Measurements from ENCODE around the gene SNX24.

The SNX24 gene

DNA sequence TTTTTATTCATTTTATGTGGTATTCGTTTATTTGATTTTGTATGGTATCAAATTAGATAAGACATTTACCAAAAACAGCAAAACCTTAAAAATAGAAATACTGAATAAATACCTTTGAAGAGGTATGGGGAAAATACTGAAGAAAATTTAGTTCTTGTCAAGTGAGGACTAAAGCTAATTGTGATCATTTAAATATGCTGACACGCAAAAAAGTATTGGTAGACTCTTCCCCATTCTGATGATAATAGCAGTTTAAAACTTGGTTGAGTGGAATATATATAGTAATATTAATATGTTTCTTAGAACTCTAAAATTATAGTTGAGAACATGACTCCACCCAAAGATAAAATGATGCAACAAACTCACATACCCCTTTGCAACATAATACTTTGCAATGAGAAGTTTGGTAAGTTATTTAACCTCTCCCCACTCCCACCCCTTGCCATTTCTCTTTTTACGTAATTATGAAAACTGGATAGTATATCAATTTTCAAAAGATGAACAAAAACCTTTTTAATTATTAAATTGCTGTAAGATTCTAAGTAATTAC, 30.1 kb upstream of the SNX24 start:
- Histone ChIP-seq H3K27me3 (ENCODE audit: low read length) (no peaks in the 10 kb centered on the region), H3K27ac (ENCODE audit: low read depth, low read length) (no peak overlapping the region), H4K20me1 (ENCODE audit: low read depth, low read length) (no peaks in the 10 kb centered on the region; the same call in 1 of the 2 replicates), H3K4me3 (ENCODE audit: insufficient read depth, low read length, poor library complexity, severe bottlenecking) (no peak overlapping the region), H3K9ac (ENCODE audit: low read length) (no peak overlapping the region), H3F3A (ENCODE audit: insufficient read depth) (0 out of 2 replicates have a peak, but pooled peaks cover 6% of the 10 kb centered on the region), H3K36me3 (ENCODE audit: low read length) (peaks cover 11% of the 10 kb centered on the region; the same call in 1 of the 2 replicates), H3K79me2 (ENCODE audit: insufficient read depth, low read length) (no peaks in the 10 kb centered on the region), H3K9me3 (ENCODE audit: insufficient read depth, low read length) (no peaks in the 10 kb centered on the region), H3K4me2 (ENCODE audit: low read depth, low read length, poor library complexity, severe bottlenecking) (no peak overlapping the region), H3K9me2 (replicated peaks; ENCODE audit: insufficient read depth, low read length) (no peaks in the 10 kb centered on the region), H2AFZ (ENCODE audit: low read depth, low read length, severe bottlenecking) (no peak overlapping the region)
- TF ChIP-seq EZH2phosphoT487 (conservative IDR thresholded peaks at IDR 0.05; ENCODE audit: low read length) = no peak
- TF ChIP-seq, protein P1, sequence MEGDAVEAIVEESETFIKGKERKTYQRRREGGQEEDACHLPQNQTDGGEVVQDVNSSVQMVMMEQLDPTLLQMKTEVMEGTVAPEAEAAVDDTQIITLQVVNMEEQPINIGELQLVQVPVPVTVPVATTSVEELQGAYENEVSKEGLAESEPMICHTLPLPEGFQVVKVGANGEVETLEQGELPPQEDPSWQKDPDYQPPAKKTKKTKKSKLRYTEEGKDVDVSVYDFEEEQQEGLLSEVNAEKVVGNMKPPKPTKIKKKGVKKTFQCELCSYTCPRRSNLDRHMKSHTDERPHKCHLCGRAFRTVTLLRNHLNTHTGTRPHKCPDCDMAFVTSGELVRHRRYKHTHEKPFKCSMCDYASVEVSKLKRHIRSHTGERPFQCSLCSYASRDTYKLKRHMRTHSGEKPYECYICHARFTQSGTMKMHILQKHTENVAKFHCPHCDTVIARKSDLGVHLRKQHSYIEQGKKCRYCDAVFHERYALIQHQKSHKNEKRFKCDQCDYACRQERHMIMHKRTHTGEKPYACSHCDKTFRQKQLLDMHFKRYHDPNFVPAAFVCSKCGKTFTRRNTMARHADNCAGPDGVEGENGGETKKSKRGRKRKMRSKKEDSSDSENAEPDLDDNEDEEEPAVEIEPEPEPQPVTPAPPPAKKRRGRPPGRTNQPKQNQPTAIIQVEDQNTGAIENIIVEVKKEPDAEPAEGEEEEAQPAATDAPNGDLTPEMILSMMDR (IDR thresholded peaks at IDR 0.05; ENCODE audit: insufficient read depth, low read length, poor library complexity, severe bottlenecking) = no peak

DNA sequence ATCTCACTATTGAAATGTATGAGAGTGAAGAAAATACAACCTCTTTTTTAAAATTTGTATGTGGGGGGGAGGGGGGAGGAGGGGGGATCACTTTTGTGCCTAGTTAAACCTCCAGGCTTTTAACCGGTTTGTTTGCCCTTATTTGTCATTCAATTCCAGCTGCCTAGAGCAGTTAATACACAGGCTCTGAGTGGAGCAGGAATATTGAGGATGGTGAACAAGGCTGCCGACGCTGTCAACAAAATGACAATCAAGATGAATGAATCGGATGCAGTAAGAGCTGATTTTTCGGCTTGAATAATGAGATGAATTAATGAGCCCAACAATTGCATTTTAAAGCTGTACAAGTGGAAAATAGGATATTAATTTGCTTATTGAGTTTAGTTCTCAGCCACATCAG, 28.7 kb upstream of the SNX24 start:
- Histone ChIP-seq H2AFZ (ENCODE audit: low read depth, low read length, severe bottlenecking) (no peak overlapping the region), H4K20me1 (ENCODE audit: low read depth, low read length) (no peaks in the 10 kb centered on the region; the same call in 1 of the 2 replicates), H3K27ac (ENCODE audit: low read depth, low read length) (no peak overlapping the region), H3F3A (ENCODE audit: insufficient read depth) (0 out of 2 replicates have a peak, but pooled peaks cover 6% of the 10 kb centered on the region), H3K27me3 (ENCODE audit: low read length) (no peaks in the 10 kb centered on the region), H3K79me2 (ENCODE audit: insufficient read depth, low read length) (no peaks in the 10 kb centered on the region), H3K4me3 (ENCODE audit: insufficient read depth, low read length, poor library complexity, severe bottlenecking) (no peak overlapping the region), H3K36me3 (ENCODE audit: low read length) (peaks cover 11% of the 10 kb centered on the region; the same call in 1 of the 2 replicates), H3K4me2 (ENCODE audit: low read depth, low read length, poor library complexity, severe bottlenecking) (no peak overlapping the region), H3K9ac (ENCODE audit: low read length) (no peak overlapping the region), H3K9me3 (ENCODE audit: insufficient read depth, low read length) (no peaks in the 10 kb centered on the region), H3K9me2 (replicated peaks; ENCODE audit: insufficient read depth, low read length) (no peaks in the 10 kb centered on the region)
- TF ChIP-seq, protein P1 (IDR thresholded peaks at IDR 0.05; ENCODE audit: insufficient read depth, low read length, poor library complexity, severe bottlenecking) = no peak

DNA sequence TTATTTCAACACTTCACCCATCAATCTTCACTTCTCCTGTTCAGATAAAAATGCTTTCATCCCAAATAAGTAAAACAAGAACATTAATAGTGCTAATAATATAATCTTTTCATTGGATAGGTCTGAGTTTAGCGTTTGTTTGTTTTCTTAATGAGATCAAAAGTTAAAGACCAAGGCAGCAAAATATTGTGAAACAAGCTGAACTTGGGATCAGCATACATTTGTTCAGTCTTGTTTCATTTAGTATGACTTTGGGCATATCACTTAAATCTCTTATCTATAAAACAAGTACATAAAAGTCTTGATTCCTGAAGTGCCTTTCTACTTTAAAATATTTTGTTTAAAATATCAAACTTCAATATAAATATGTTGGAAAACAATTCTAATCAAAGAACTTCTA, 13.4 kb upstream of the SNX24 start:
- no peaks in the 10 kb centered on the region for H3K27me3 ChIP-seq (ENCODE audit: low read length)

More for the DNA sequence above, 13.4 kb upstream of the SNX24 start:
- Histone ChIP-seq H4K20me1 (ENCODE audit: low read depth, low read length) (no peaks in the 10 kb centered on the region), H3F3A (ENCODE audit: insufficient read depth) (no peaks in the 10 kb centered on the region), H3K36me3 (ENCODE audit: low read length) (peaks cover 25% of the 10 kb centered on the region), H3K9me2 (replicated peaks; ENCODE audit: insufficient read depth, low read length) (no peaks in the 10 kb centered on the region), H2AFZ (ENCODE audit: low read depth, low read length, severe bottlenecking) (no peak overlapping the region), H3K9me3 (ENCODE audit: insufficient read depth, low read length) (no peaks in the 10 kb centered on the region), H3K27ac (ENCODE audit: low read depth, low read length) (no peak overlapping the region), H3K4me2 (ENCODE audit: low read depth, low read length, poor library complexity, severe bottlenecking) (no peak overlapping the region), H3K9ac (ENCODE audit: low read length) (no peak overlapping the region), H3K79me2 (ENCODE audit: insufficient read depth, low read length) (no peaks in the 10 kb centered on the region), H3K4me3 (ENCODE audit: insufficient read depth, low read length, poor library complexity, severe bottlenecking) (no peak overlapping the region)
- TF ChIP-seq, protein P1 (IDR thresholded peaks at IDR 0.05; ENCODE audit: insufficient read depth, low read length, poor library complexity, severe bottlenecking) = no peak
- TF ChIP-seq EZH2phosphoT487 (conservative IDR thresholded peaks at IDR 0.05; ENCODE audit: low read length) = no peak

Data from SU-DHL-6 (cell line).